Neural crest cell (in vitro differentiated cells): ENCODE data around the gene MVB12B. TPM values are rescaled to one million over a fixed set of nuclear protein-coding genes. Genes with fewer than 3 reads are reported as not detected.

ENCODE experiments used
- DNase-seq: peaks from one replicate; pipeline ENCODE4 v3.0.0; 2021; ENCODE audit warnings: low read depth, mixed read lengths, low spot score
- H3K27ac Mint-ChIP-seq: one replicate; pipeline ENCODE4 v1.8.0; 2021; ENCODE audit warnings: mild to moderate bottlenecking, mixed read lengths; ENCODE audit not compliant: unreplicated experiment
- H3K27me3 Mint-ChIP-seq: 2 replicates; pipeline ENCODE4 v1.8.0; 2021; ENCODE audit warnings: low read depth, mild to moderate bottlenecking, mixed read lengths
- H3K36me3 Mint-ChIP-seq: 2 replicates; pipeline ENCODE4 v1.8.0; 2021; ENCODE audit warnings: low read depth, mild to moderate bottlenecking, mixed read lengths
- H3K4me1 Mint-ChIP-seq: 2 replicates; pipeline ENCODE4 v1.8.0; 2021; ENCODE audit warnings: mixed read lengths
- H3K4me3 Mint-ChIP-seq: one replicate; pipeline ENCODE4 v1.8.0; 2021; ENCODE audit warnings: mild to moderate bottlenecking, mixed read lengths
- H3K9me3 Mint-ChIP-seq: 2 replicates; pipeline ENCODE4 v1.8.0; 2021; ENCODE audit warnings: mixed read lengths
- total RNA-seq: library from RNA; stranded (reverse); gene quantifications from 2 replicates; pipeline ENCODE4 v1.2.1, GENCODE V29; 2021
- TF ChIP-seq, protein P1 (sequence below): fragments of 200-600 bp; sonication (generic); conservative IDR thresholded peaks from 2 replicates; pipeline ENCODE4 v1.5.0; 2021; ENCODE audit warnings: antibody characterized with exemption, mild to moderate bottlenecking

Gene MVB12B
- total RNA-seq, 1 donor from 2014 or later, result 68.1 TPM

DNA sequence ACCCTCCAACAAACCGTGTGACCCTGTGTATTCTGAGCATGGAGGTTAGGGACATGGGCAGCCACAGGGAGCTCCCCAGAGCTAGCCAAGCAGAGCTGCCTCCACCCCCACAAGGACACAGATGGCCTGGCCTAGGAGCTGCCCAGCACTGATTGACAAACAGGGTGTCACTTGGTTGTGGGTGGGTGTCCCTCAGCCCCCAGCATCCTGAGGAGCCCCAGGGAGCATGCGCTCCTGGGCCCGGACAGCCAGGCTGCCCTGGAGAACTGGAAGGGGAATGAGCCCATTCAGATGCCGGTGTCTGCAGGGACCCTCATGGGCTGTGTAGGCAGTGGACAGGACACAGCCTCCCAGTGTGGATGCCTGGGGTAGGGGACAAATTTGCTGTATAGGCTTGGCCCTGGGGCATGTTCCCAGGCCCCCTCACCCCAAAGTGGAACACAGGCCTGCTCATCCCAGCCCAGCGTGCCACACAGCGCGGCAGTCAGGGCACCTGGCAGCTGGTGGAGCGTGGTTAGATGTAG lies 162.3 kb downstream of the MVB12B start:
- Mint-ChIP-seq H3K27ac (peak overlapping the region; percentile 12), H3K4me3 (no peak overlapping the region), H3K9me3 (no peaks in the 10 kb centered on the region), H3K4me1 (peaks cover 7% of the 10 kb centered on the region), H3K27me3 (no peaks in the 10 kb centered on the region), H3K36me3 (no peaks in the 10 kb centered on the region)
- no peak for DNase-seq
- TF ChIP-seq, protein P1, sequence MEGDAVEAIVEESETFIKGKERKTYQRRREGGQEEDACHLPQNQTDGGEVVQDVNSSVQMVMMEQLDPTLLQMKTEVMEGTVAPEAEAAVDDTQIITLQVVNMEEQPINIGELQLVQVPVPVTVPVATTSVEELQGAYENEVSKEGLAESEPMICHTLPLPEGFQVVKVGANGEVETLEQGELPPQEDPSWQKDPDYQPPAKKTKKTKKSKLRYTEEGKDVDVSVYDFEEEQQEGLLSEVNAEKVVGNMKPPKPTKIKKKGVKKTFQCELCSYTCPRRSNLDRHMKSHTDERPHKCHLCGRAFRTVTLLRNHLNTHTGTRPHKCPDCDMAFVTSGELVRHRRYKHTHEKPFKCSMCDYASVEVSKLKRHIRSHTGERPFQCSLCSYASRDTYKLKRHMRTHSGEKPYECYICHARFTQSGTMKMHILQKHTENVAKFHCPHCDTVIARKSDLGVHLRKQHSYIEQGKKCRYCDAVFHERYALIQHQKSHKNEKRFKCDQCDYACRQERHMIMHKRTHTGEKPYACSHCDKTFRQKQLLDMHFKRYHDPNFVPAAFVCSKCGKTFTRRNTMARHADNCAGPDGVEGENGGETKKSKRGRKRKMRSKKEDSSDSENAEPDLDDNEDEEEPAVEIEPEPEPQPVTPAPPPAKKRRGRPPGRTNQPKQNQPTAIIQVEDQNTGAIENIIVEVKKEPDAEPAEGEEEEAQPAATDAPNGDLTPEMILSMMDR, result no peak

DNA sequence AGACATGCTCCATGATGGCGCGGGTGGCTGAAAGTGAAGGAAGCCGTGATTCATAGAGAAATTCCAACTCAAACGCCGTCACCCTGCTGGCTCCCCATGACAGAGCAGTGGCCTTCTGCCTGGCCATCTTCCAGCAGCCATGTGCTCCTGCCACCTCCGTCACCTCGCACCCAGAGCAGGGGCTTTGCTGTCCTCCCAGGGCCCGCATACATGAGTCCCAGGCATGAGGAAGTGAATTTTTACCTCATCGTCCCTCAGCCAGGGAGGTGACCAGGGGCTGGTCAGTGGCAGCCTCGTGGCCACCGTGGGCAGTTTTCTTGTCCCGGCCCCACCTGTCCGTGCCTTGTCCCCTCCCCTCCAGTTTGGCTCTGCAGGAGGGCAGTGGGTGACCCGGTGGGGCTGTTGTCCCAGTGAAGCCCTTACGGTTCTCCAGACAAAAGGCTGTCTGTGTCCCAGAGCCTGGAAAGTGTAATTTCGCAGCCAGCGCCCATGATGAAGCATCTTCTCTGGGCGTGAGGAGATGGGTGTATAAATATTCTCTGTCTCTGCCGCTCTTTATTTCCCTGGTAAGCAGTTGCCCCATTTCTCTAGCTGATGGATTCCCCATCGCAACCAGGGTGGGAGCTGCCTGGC lies 163.1 kb downstream of the MVB12B start:
- DNase-seq, result no peak
- Mint-ChIP-seq H3K4me3 (no peak overlapping the region), H3K27me3 (no peaks in the 10 kb centered on the region), H3K27ac (peak overlapping the region; percentile 12), H3K9me3 (no peaks in the 10 kb centered on the region), H3K36me3 (no peaks in the 10 kb centered on the region), H3K4me1 (peaks cover 7% of the 10 kb centered on the region)
- TF ChIP-seq, protein P1, result no peak

DNA sequence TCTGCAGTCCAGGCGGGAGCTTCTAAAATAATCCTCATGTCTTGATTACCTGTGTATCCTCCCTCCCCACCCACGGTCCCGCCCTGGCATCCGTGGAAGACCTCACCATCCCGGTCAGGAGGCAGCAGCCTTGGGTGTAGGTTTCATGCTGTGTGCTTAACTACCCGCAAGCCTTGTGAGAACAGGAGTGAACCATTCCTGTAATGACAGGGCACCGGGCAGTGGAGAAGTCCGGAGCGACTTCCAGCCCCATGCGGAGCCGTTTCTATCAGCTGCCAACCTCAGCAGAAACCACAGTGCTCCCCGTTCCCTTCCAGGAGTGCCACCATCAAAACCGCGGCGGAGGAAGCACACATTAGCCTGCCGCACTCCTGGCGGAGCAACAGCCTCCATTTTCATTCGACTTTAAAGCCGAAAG lies 163.6 kb downstream of the MVB12B start:
- no peaks in the 10 kb centered on the region for H3K36me3 Mint-ChIP-seq
- no peaks in the 10 kb centered on the region for H3K9me3 Mint-ChIP-seq
- no peak overlapping the region for H3K27ac Mint-ChIP-seq
- peaks cover 7% of the 10 kb centered on the region for H3K4me1 Mint-ChIP-seq
- DNase-seq, result no peak
- TF ChIP-seq, protein P1, result no peak
- H3K27me3 Mint-ChIP-seq, result no peaks in the 10 kb centered on the region
- H3K4me3 Mint-ChIP-seq, result no peak overlapping the region

DNA sequence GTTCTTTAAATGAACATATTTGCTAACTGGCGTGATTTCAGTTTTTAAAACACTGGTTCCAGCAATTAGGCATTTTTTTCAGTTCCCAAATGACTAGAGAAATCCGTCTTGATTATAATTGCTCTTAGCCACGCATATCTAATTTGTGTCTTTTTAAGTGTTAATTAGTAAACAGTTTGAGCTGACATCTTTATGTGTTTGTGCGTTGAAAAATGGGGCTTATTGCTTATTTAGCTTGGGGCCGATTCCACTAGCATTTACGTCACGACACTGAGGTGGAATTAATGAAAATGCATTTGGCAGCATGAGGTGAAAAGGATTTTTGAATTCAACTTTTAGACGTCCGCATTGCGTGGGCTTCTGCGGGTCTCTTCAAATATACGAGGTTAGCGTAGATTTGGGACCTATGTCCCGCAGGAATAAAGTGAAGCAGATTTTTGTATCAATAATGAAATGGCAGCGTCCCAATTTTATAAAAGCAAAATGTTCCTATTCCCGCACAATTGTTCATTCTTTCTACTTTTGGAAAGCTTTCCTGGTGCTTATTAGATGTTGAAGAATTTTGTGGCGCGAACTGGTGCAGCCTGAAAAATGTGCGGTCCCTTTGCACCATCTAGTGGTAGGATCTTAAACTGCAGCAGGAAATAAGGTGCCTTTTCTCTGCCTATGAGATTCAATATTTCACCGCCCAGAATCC lies 164.4 kb downstream of the MVB12B start:
- Mint-ChIP-seq H3K27me3 (no peaks in the 10 kb centered on the region), H3K4me1 (peaks cover 7% of the 10 kb centered on the region), H3K4me3 (no peak overlapping the region), H3K27ac (no peak overlapping the region), H3K9me3 (no peaks in the 10 kb centered on the region), H3K36me3 (no peaks in the 10 kb centered on the region)
- TF ChIP-seq, protein P1, result peak; percentile 95
- peak; percentile 67 for DNase-seq

DNA sequence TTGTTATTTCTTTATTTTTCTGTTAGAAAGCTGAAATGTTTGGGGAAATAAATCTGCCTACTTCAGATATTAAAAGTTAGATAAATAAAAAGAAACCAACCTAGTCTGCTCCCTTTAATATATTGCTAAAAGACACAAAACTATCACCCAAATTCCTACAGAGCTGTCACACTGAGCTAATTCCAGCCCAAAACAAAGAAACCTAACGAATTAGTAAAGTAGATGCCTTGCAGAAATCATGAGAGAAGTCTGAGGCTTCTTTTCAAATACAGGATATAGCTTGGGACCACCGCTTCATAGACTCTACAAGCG lies 164.9 kb downstream of the MVB12B start:
- TF ChIP-seq, protein P1, result no peak
- no peak overlapping the region for H3K4me3 Mint-ChIP-seq
- no peaks in the 10 kb centered on the region for H3K36me3 Mint-ChIP-seq
- H3K9me3 Mint-ChIP-seq, result no peaks in the 10 kb centered on the region
- H3K27ac Mint-ChIP-seq, result no peak overlapping the region
- no peak for DNase-seq
- no peaks in the 10 kb centered on the region for H3K27me3 Mint-ChIP-seq
- H3K4me1 Mint-ChIP-seq, result peaks cover 7% of the 10 kb centered on the region
